GM18909 (cell line): ENCODE measurements around the gene MRNIP.

Experiments
- ATAC-seq: cut with Tn5 transposase; IDR thresholded peaks from one replicate; pipeline ENCODE4 v1.9.1; 2021; ENCODE audit warnings: mild to moderate bottlenecking; ENCODE audit not compliant: unreplicated experiment, poor library complexity

MRNIP gene

GRCh38 chr5:179858586-179859427 is at the start of gene MRNIP:
Gene MRNIP (minus strand): TSS chr5:179858817. CDS start chr5:179858796, 21 bp downstream.
- ATAC-seq: peak; percentile 96

DNA sequence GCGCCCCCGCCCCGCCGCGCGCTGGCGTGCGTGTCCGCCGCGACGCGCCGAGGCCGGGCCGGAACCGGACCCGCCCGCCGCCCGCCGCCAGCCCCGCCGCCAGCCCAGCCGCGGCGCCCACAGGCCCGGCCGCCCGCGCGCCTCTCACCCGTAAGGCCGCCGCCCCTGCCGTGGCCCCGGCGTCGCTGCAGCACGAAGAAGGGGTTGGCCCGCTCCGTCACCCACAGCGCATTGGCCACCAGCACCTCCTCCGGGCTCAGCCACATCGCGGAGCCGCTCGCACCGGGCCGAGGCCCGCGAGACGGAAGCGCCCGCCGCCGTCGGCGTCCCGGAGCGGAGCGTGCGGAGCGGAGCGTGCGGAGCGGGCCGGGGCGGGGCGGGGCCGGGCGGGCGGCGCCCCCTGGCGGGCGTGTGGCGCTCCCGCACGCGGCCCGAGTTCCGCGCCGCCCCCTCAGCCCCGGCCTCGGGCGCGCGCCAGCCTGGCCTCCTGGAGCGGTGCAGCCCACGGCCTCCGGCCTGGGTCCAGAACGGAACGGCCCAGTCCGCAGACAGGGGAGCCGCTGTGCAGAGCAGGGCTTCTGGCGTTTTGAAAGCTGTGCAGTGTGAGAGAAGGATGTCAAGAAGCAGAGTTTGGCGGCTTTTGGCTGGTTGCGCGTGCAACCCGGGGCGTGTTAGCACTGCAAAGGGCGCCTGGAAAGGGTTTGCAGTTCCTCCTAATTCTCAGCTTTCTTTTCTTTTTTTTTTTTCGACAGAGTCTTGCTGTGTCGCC is 49.1 kb upstream of the MRNIP start, which contains the start of gene TBC1D9B:
TSS of gene TBC1D9B (minus strand) at position 342 of the 769 bp plus-strand sequence. CDS start at position 266, 76 bp downstream.
- peak; percentile 87 for ATAC-seq

DNA sequence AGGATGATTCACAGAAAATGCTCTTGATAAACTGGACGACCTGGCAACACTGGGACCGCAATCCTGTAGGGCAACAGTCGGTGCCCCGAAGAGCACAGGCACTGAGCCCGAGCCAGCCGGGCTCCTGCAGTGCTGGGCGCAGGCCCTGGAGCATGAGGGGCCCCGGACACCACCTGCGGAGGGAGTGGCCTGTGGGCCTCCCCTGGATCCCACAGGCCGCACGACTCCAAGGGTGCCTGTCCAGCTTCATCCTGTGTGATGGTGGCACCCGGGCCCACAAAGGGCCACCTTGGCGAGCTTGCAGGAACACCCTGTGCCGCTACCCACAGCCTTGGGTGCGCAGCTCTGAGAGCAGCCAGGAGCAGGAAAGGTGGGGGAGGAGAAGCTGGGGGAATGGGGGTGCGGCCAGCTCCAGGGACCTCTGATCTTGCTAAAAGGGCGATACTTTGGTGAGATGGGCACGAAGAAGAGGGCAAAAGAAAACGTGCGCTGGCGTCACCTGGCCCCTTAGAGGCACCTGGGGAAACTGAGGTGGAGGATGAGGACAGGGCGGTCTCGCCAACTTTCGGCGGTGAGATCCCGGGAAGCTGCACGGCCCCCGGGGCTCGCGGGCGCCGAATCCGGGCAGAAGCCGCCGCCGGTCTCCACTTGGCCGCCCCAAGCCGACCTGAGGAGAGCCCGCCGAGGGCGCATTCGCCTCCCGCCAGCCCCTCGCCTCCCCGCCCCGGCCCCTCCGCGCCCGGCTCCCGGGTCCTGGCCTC is 48.4 kb upstream of the MRNIP start:
- peak; percentile 27 for ATAC-seq

GRCh38 chr5:179906294-179906794 is 47.7 kb upstream of the MRNIP start:
- ATAC-seq: no peak

- no peak for ATAC-seq
These were observed 46.5 kb upstream of the MRNIP start for GRCh38 chr5:179905161-179905560.

- ATAC-seq: no peak
These were observed 46.0 kb upstream of the MRNIP start for GRCh38 chr5:179904463-179905160.

- ATAC-seq: no peak
These were observed 44.1 kb upstream of the MRNIP start for GRCh38 chr5:179902763-179903158.

DNA sequence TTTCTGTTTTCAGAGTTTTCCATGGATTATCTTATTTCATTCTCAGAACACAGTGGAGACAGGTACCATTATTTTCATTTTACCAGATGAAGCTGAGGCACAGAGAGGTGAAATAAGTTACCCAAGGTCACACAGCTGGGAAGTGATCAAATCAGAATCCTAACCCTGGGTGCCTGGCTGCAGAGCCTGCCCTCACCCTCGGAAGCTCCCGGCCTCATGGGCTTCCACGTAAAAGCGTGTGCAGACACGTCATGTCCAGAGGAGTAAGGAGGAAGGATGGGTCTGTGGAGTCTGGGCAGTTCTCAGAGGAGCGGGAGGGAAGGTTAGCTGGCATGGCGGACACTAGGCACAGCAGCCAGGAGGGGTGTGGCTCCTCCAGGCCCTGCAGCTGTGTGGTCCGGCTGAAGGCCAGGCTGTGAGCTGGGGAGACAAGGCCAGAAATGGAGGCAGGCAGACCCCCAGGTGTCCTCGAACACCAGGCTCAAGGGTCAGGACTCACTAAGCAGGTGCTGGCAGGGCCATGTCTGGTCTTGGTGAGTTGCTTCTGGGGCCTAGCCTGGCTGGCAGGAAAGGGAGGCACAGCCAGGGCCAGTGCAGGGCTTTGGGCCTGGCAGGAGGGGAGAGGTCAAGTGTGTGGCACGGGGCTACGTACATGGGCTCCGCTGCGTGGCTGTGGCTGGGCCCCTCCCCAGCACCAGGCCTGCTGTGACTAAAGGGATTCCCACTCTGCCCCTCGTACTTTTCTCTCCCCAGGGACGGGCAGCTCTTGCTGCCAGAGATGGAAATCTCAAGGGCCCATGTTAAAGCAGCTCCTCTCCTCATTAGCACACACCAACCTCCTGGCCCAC is 43.5 kb upstream of the MRNIP start:
- no peak for ATAC-seq

DNA sequence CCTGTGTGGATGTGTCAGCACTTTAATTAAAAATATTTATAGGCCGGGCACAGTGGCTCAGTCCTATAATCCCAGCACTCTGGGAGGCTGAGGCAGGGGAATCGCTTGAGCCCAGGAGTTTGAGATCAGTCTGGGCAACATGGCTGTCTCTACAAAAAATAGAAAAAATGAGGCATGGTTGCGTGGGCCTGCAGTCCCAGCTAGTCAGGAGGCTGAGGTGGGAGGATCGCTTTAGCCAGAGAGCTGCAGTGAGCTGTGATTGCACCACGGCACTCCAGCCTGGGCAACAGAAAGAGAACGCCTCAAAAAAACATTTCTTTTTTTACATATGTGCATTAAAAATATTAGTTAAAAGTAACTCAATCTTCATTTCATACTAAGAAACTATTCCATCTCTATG is 42.8 kb upstream of the MRNIP start:
- no peak for ATAC-seq

GRCh38 chr5:179900711-179901110 is 42.1 kb upstream of the MRNIP start:
- no peak for ATAC-seq

DNA sequence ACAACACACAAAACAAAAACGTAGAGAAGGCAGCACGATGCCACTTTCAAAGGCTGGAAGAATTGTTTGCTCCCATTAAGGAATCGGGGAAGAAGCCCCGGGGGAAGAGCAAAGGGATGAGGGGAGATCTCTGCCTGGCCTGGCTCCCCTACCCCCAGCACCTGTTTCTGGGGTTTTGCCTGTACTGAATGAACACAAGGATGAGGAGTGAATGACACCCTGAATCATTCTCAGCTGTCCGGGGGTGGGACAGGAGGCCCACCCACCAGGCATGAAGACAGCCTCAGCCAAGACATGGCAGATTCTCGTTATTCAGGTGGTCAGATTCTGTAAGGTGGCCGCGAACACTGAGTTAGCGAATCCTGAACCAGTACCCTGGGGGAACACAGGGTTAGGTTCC is 41.6 kb upstream of the MRNIP start:
- no peak for ATAC-seq

DNA sequence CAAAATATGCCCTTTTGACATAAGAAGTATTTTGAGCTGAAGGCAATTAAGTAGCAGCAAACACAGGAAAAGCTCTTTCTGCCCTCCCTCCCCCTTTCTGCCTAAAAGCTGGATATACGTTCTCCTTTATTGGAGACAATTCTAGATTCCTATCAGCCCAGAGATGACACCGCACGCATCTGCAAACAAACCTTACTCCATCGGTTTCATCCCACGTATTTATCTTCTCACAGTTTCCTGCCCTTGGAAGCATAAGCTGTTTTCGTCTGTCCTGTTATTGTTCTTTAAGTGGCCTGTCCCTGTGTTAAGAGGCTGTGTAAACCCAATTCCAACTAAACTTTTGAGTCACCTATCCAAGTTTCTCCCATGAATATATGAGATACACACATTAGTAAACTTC is 37.2 kb upstream of the MRNIP start:
- ATAC-seq: no peak

- no peak for ATAC-seq
These were observed 35.6 kb upstream of the MRNIP start for GRCh38 chr5:179893958-179894895.

GRCh38 chr5:179893076-179893957 is 34.7 kb upstream of the MRNIP start:
- no peak for ATAC-seq

DNA sequence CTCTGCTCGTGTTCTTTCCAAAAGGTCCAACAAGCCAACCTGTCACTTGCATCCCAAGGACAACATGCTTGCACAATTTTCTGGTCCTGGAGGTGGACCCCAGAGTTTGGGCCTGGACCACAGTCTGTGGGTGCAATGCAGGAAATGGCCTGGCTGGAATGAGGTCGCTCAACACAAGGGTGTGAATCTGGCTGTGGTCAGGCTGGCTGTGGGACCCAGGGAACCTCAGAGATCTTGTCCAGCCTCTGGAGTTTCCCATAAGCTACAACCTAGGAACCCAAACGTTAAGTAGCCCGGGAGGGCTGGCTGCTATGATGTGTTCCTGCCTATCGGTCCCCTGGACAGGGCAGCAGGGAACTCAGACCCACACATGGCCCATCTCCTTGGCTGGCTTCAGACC is 33.6 kb upstream of the MRNIP start:
- ATAC-seq: no peak

DNA sequence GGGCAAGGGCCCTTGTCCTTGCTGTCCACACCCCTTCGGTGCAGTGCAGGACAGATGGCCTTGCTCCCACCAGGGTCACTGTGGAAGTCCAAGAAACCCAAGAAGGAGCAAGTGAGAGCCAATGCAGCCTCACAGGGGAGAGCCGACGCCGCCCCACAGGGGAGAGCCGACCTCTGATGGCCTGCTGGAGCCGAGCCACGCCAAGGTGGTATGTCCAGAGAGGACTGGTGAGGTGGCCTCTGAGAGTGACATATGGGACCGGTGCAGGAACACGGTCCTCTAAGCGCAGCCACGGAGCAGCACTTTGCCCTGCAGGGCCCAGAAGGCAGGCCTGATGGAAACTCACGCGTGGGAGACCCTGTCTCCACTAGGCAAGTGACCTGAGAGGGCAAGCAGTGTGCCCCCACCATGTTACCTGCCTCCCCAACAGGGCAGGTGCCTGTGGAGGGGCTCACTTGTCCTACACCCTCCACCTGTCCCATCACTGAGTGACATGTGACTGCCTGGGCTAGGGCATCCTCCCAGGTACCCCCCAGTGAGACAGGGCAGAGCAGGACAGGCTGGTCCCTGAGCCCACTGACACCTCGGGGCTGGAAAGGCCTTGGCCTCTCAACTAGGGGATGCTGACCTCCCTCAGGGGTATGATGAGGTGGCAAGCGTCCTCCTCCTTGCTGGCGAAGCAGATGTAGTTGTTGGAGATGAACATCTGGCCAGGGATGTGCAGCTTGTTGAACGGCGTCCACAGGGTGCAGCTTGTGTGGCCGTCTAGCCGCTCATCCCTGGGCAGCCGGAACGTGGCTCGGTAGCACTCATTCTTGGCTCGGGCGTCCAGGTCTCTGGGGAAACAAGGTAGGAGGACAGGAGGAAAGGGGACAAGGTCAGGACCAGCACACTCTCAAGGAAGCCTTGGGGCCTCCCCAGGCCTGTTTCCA is 32.4 kb upstream of the MRNIP start:
- no peak for ATAC-seq
